K562 (cell line): ENCODE measurements around the gene CAPN12. TPM values are rescaled to one million over a fixed set of nuclear protein-coding genes. Genes with fewer than 3 reads are reported as not detected.

Source experiments
- ATAC-seq: fragments of 200-7000 bp; cut with Tn5 transposase; 3 replicates; pipeline ENCODE4 v1.9.1; 2020; ENCODE audit warnings: moderate library complexity
- BruUV-seq: library from RNA; stranded (reverse); fragments of 400-500 nt; replicated peaks from 2 replicates; lab custom pipeline; 2021; lab: Mats Ljungman, UMichigan
- CTCF ChIA-PET: fragments of 300-600 bp; formaldehyde crosslinking; extraction: SDS; loops from one replicate; lab custom pipeline; 2021; ENCODE audit warnings: low intra/inter-chr PET ratio; lab: Yijun Ruan, JAX
- POLR2A ChIA-PET: fragments of 300-600, 350-650 bp; sonication (Branson Sonifier 250); formaldehyde crosslinking; extraction: SDS; loops from one replicate; lab custom pipeline; 2021; ENCODE audit warnings: antibody characterized with exemption, inconsistent platforms; lab: Yijun Ruan, JAX
- DNase-seq, 4 experiments: peaks; one replicate each; pipeline versions ENCODE4 v3.0.0 to v3.0.0-alpha.2; 2011 to 2018; ENCODE audit warnings: low spot score in 3 of 4, mixed read lengths in 3 of 4; ENCODE audit errors: extremely low read depth in 1 of 4
- FAIRE-seq: peaks from 2 replicates; lab custom pipeline; 2011; peaks lifted over from hg19 to GRCh38; lab: Jason Lieb, UNC
- H2AFZ ChIP-seq: 2 replicates; pipeline ENCODE4 v1.6.0; 2011; ENCODE audit warnings: low read depth, low read length, control low read depth, inconsistent platforms
- H3K27ac ChIP-seq: fragments of 200-600 bp; 3 replicates; pipeline ENCODE4 v1.8.0; 2011; ENCODE audit warnings: low read depth, mild to moderate bottlenecking, control low read depth, inconsistent platforms, low read length, moderate library complexity, mixed read lengths; ENCODE audit errors: extremely low read depth
- H3K27me3 ChIP-seq, 2 experiments: fragments of 300-600 bp in 1 of 2; 2 replicates in 1 of 2; 3 replicates in 1 of 2; pipeline versions ENCODE4 v1.6.0 to v1.8.0; 2011; ENCODE audit warnings: inconsistent platforms in 2 of 2, low read length in 2 of 2, mild to moderate bottlenecking in 1 of 2, mixed read lengths in 1 of 2, moderate library complexity in 1 of 2; ENCODE audit not compliant: control insufficient read depth in 2 of 2, insufficient read depth in 2 of 2
- H3K36me3 ChIP-seq: fragments of 300-600 bp; 3 replicates; pipeline ENCODE4 v1.8.0; 2011; ENCODE audit warnings: mild to moderate bottlenecking, low read length, inconsistent platforms; ENCODE audit not compliant: control insufficient read depth, insufficient read depth
- H3K4me1 ChIP-seq, 2 experiments: fragments of 200-600 bp in 1 of 2; replicated peaks in 1 of 2; 2 replicates in 1 of 2; 3 replicates in 1 of 2; pipeline versions ENCODE4 v1.5.1 to v1.8.0; 2011; ENCODE audit warnings: inconsistent platforms in 2 of 2, low read length in 2 of 2, mild to moderate bottlenecking in 1 of 2, mixed read lengths in 1 of 2, moderate library complexity in 1 of 2; ENCODE audit not compliant: control insufficient read depth in 2 of 2, insufficient read depth in 2 of 2
- H3K4me2 ChIP-seq: 2 replicates; pipeline ENCODE4 v1.6.1; 2011; ENCODE audit warnings: low read length, control low read depth, inconsistent platforms, mixed read lengths; ENCODE audit not compliant: insufficient read depth
- H3K4me3 ChIP-seq: fragments of 200-600 bp; sonication (generic), shearing (Covaris generic); 2 replicates; pipeline ENCODE4 v1.5.1; 2016; ENCODE audit warnings: control low read depth, inconsistent platforms
- H3K79me2 ChIP-seq: fragments of 200-600 bp; 3 replicates; pipeline ENCODE4 v1.8.0; 2011; ENCODE audit warnings: low read length, inconsistent platforms; ENCODE audit not compliant: control insufficient read depth, insufficient read depth
- H3K9ac ChIP-seq, 2 experiments: 2 replicates each; pipeline versions ENCODE4 v1.6.0 to v1.6.1; 2011; ENCODE audit warnings: low read depth in 2 of 2, low read length in 2 of 2, control low read depth in 1 of 2, inconsistent platforms in 1 of 2, mild to moderate bottlenecking in 1 of 2, mixed read lengths in 1 of 2; ENCODE audit not compliant: insufficient read depth in 1 of 2
- H3K9me1 ChIP-seq: one replicate; pipeline ENCODE4 v1.6.0; 2011; ENCODE audit warnings: inconsistent platforms, mild to moderate bottlenecking, low read length, moderate library complexity; ENCODE audit not compliant: control insufficient read depth, insufficient read depth
- H3K9me3 ChIP-seq: replicated peaks from 2 replicates; pipeline ENCODE4 v1.5.1; 2011; ENCODE audit warnings: low read depth, low read length, inconsistent platforms; ENCODE audit not compliant: control insufficient read depth, insufficient read depth
- H4K20me1 ChIP-seq: replicated peaks from 2 replicates; pipeline ENCODE4 v1.6.1; 2011; ENCODE audit warnings: low read length, inconsistent platforms, mixed read lengths; ENCODE audit not compliant: control insufficient read depth, insufficient read depth
- FOXP1 ChIP-seq: sonication (generic); formaldehyde crosslinking; IDR thresholded peaks from 2 replicates; pipeline ENCODE4 v1.8.0; 2022; ENCODE audit warnings: mild to moderate bottlenecking, missing genetic modification reagents
- JUNB ChIP-seq: fragments of 450-650 bp; formaldehyde crosslinking; conservative IDR thresholded peaks from 2 replicates; pipeline ENCODE4 v1.4.0; 2020; ENCODE audit warnings: mild to moderate bottlenecking
- NFXL1 ChIP-seq: fragments of 450-650 bp; formaldehyde crosslinking; IDR thresholded peaks from 2 replicates; pipeline ENCODE4 v1.4.0; 2021; ENCODE audit warnings: mild to moderate bottlenecking
- POLR2AphosphoS2 ChIP-seq: IDR thresholded peaks from 2 replicates; pipeline ENCODE4 v1.6.1; 2012; ENCODE audit warnings: low read length, improper control_type of control experiment
- RBM25 ChIP-seq: fragments of 200-400 bp; formaldehyde crosslinking; IDR thresholded peaks from 2 replicates; pipeline ENCODE4 v1.6.1; 2018; ENCODE audit warnings: low read length, low read depth, moderate library complexity; ENCODE audit not compliant: severe bottlenecking
- RFX1 ChIP-seq: fragments of 450-650 bp; IDR thresholded peaks from 2 replicates; pipeline ENCODE4 v1.6.1; 2016; ENCODE audit warnings: mild to moderate bottlenecking, moderate library complexity
- SIN3B ChIP-seq: fragments of 450-650 bp; IDR thresholded peaks from 2 replicates; pipeline ENCODE4 v1.6.1; 2017; ENCODE audit warnings: low read depth, mild to moderate bottlenecking, moderate library complexity
- ZNF121 ChIP-seq: sonication (generic); formaldehyde crosslinking; conservative IDR thresholded peaks from 2 replicates; pipeline ENCODE4 v1.8.0; 2022; ENCODE audit warnings: missing genetic modification reagents
- ZNF780A ChIP-seq: fragments of 250-450 bp; sonication (Bioruptor Pico); IDR thresholded peaks from 2 replicates; pipeline ENCODE4 v1.5.0; 2021; ENCODE audit warnings: mild to moderate bottlenecking
- WGBS: fragments of 100-300 bp; shearing (Covaris generic); methylation state at CpG from one replicate; pipeline ENCODE4 v1.1.6; 2016; ENCODE audit warnings: low coverage, mixed read lengths; ENCODE audit not compliant: insufficient coverage; ENCODE audit errors: missing lambda C conversion rate; 5-methylcytosine and 5-hydroxymethylcytosine counted together
- in situ Hi-C: fragments of 300-500 bp; cut with MboI; formaldehyde crosslinking; loops from 4 replicates; pipeline ENCODE4 v1.15.0; 2018; ENCODE audit warnings: inconsistent platforms, mixed read lengths
- intact Hi-C: fragments of 100-400 bp; cut with micrococcal nuclease; formaldehyde crosslinking; loops from 2 replicates; pipeline ENCODE4 v1.14.2; 2022
- polyA plus RNA-seq, 8 experiments: library from polyadenylated mRNA; depleted of rRNA in 4 of 8; stranded (reverse) in 5 of 8; unstranded in 3 of 8; fragments of >200 nt; fragmentation: Nextera tagmentation in 2 of 8; fragmentation: Illumina TruSeq in 1 of 8; extraction: Ambion mirVana in 2 of 8; extraction: Trizol in 1 of 8; gene quantifications; 2 replicates each; pipeline versions ENCODE4 v1.2.1 to v1.2.3, GENCODE V29; 2011 to 2014; ENCODE audit warnings: inconsistent platforms in 1 of 8, missing spikeins in 1 of 8
- total RNA-seq, 7 experiments: library from RNA; depleted of rRNA in 6 of 7; stranded (reverse); fragments of >200 nt in 6 of 7; fragmentation: Illumina TruSeq in 2 of 7; extraction: Trizol in 2 of 7; gene quantifications; 2 replicates each; pipeline versions ENCODE4 v1.2.1 to v1.2.3, GENCODE V29; 2011 to 2021; ENCODE audit warnings: low replicate concordance in 1 of 7
- TF ChIP-seq, protein P1 (sequence below): fragments of 150-350 bp; conservative IDR thresholded peaks from 2 replicates; pipeline ENCODE4 v1.6.1; 2014; ENCODE audit warnings: low read length

The CAPN12 gene
- total and polyA plus RNA-seq, 9 of the 15 experiments (the other 6 are each of a cell fraction or from before 2014, with no cell fraction given) = 0.83 to 7.0 (median 1.6) TPM

DNA sequence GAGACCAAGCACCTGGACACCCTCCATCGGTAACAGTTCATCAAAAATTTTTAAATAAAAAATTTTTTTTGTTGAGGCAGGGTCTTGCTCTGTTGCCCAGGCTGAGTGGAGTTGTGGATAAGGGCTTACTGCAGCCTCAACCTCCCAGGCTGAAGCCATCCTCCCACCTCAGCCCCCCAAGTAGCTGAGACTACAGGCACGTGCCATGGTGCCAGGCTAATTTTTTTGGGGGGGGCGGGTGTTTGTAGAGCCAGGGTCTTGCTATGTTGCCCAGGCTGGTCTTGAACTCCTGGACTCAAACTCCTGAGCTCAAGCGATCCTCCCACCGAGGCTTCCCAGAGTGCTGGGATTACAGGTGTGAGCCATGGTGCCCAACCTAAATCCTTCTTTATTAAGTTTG, 49.4 kb upstream of the CAPN12 start:
- peak; percentile 96 for TF ChIP-seq ZNF121 (CRISPR knock-in tag)
- no peak for TF ChIP-seq FOXP1
- TF ChIP-seq POLR2AphosphoS2 = no peak
- peak; percentile 6 for TF ChIP-seq RBM25
- TF ChIP-seq ZNF780A (CRISPR knock-in tag) = no peak
- no peak for TF ChIP-seq NFXL1 (CRISPR knock-in tag)
- Histone ChIP-seq H3K4me2 (no peak overlapping the region), H4K20me1 (no peaks in the 10 kb centered on the region), H3K27ac (no peak overlapping the region), H3K4me3 (no peak overlapping the region), H3K27me3 (no peaks in the 10 kb centered on the region), H3K9me3 (no peaks in the 10 kb centered on the region), H3K4me1 (peaks cover 0 to 8% of the 10 kb centered on the region in 2 experiments; a peak in 2 of 5 replicates), H3K9ac (no peak overlapping the region), H2AFZ (no peak overlapping the region), H3K9me1 (no peaks in the 10 kb centered on the region), H3K79me2 (no peaks in the 10 kb centered on the region), H3K36me3 (no peaks in the 10 kb centered on the region)
- no peak for FAIRE-seq
- in situ Hi-C loops (no loop called here), intact Hi-C loops (no loop called here)
- no peak for DNase-seq
- BruUV-seq = no TSS peak
- POLR2A ChIA-PET = interaction anchor here (1.8 kb wide), 1 partner anchor 19 kb away, joined by 9 read pairs; the partner anchor contains the start of gene LGALS7
- 21% methylated on average over 5 of the region's 5 CpGs for whole genome bisulfite sequencing
- CTCF ChIA-PET = no interaction called here
- ATAC-seq = no peak

DNA sequence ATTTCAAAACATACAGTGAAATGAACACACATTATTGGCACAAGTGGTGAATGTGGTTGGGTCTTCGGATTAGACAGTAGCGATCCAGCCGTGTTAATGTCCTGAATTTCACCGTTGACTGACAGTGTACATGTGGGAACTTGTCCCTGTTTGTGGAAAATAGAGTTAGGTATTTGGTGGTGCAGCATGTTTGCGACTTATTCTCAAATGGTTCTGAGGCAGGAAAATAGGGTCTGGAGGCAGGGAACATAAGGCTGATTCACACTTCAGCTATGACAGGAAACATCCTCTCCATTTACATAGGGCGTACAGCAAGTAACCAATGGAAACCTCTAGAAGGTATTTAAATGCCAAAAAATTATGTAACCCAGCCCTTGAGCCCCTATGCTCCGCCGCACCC, 48.9 kb upstream of the CAPN12 start:
- no peak for ATAC-seq
- CTCF ChIA-PET = no interaction called here

More for the DNA sequence above, 48.9 kb upstream of the CAPN12 start:
- Histone ChIP-seq H3K4me3 (no peak overlapping the region), H3K36me3 (no peaks in the 10 kb centered on the region), H4K20me1 (no peaks in the 10 kb centered on the region), H2AFZ (no peak overlapping the region), H3K9me1 (no peaks in the 10 kb centered on the region), H3K9ac (no peak overlapping the region), H3K27me3 (no peaks in the 10 kb centered on the region), H3K9me3 (no peaks in the 10 kb centered on the region), H3K79me2 (no peaks in the 10 kb centered on the region), H3K4me2 (no peak overlapping the region), H3K4me1 (peaks cover 0 to 8% of the 10 kb centered on the region in 2 experiments; a peak in 2 of 5 replicates), H3K27ac (no peak overlapping the region)
- in situ Hi-C loops (no loop called here), intact Hi-C loops (no loop called here)
- BruUV-seq = no TSS peak
- no peak for FAIRE-seq
- DNase-seq = no peak
- 53% methylated on average over 8 of the region's 8 CpGs for WGBS
- POLR2A ChIA-PET = interaction anchor here (0.7 to 1.8 kb wide), 2 partner anchors 14 to 19 kb away, joined by 3 to 9 read pairs; partner anchors contain the start of gene LGALS7
- TF ChIP-seq, protein P1, sequence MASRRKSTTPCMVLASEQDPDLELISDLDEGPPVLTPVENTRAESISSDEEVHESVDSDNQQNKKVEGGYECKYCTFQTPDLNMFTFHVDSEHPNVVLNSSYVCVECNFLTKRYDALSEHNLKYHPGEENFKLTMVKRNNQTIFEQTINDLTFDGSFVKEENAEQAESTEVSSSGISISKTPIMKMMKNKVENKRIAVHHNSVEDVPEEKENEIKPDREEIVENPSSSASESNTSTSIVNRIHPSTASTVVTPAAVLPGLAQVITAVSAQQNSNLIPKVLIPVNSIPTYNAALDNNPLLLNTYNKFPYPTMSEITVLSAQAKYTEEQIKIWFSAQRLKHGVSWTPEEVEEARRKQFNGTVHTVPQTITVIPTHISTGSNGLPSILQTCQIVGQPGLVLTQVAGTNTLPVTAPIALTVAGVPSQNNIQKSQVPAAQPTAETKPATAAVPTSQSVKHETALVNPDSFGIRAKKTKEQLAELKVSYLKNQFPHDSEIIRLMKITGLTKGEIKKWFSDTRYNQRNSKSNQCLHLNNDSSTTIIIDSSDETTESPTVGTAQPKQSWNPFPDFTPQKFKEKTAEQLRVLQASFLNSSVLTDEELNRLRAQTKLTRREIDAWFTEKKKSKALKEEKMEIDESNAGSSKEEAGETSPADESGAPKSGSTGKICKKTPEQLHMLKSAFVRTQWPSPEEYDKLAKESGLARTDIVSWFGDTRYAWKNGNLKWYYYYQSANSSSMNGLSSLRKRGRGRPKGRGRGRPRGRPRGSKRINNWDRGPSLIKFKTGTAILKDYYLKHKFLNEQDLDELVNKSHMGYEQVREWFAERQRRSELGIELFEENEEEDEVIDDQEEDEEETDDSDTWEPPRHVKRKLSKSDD = no peak
- TF ChIP-seq JUNB (CRISPR knock-in tag) = no peak
- TF ChIP-seq RFX1 = peak; percentile 38; the same call in 1 of the 2 replicates
- TF ChIP-seq SIN3B = no peak
